Left ventricle myocardium inferior (tissue), 1 donor: ENCODE measurements around the gene NKD1. TPM values are rescaled to one million over a fixed set of nuclear protein-coding genes. Genes with fewer than 3 reads are reported as not detected.

Source experiments
- DNase-seq: peaks from one replicate; pipeline ENCODE4 v3.0.0-alpha.2; 2020
- H3K27ac ChIP-seq: fragments of 200-600 bp; replicated peaks from 2 replicates; pipeline ENCODE4 v1.8.0; 2021
- H3K27me3 ChIP-seq: fragments of 200-600 bp; 2 replicates; pipeline ENCODE4 v1.8.0; 2021; ENCODE audit warnings: low read depth
- H3K36me3 ChIP-seq: fragments of 200-600 bp; 2 replicates; pipeline ENCODE4 v1.8.0; 2021
- H3K4me1 ChIP-seq: fragments of 200-600 bp; 2 replicates; pipeline ENCODE4 v1.8.0; 2021
- H3K4me3 ChIP-seq: fragments of 200-600 bp; 2 replicates; pipeline ENCODE4 v1.8.0; 2021; ENCODE audit warnings: mild to moderate bottlenecking, moderate library complexity
- H3K9me3 ChIP-seq: fragments of 200-600 bp; replicated peaks from 2 replicates; pipeline ENCODE4 v1.8.0; 2021
- intact Hi-C: fragments of 100-400 bp; cut with micrococcal nuclease; formaldehyde crosslinking; loops from one replicate; pipeline ENCODE4 v1.11.0; 2022
- total RNA-seq: library from RNA; stranded (reverse); fragmentation: NEBNext Ultra II Directional; extraction: Animal tissue kit (Norgen Biotek cat#: 25700); gene quantifications from one replicate; pipeline ENCODE4 v1.2.1, GENCODE V29; 2021
- TF ChIP-seq, protein P1 (sequence below): fragments of 200-600 bp; IDR thresholded peaks from 2 replicates; pipeline ENCODE4 v1.8.0; 2021; ENCODE audit warnings: antibody characterized with exemption, mild to moderate bottlenecking, borderline replicate concordance
- donor health status: DM: no; HTN: yes; CAD: no; lungs with severe emphysema.

NKD1 gene
- total RNA-seq, 1 donor from 2014 or later = 1.5 TPM

DNA sequence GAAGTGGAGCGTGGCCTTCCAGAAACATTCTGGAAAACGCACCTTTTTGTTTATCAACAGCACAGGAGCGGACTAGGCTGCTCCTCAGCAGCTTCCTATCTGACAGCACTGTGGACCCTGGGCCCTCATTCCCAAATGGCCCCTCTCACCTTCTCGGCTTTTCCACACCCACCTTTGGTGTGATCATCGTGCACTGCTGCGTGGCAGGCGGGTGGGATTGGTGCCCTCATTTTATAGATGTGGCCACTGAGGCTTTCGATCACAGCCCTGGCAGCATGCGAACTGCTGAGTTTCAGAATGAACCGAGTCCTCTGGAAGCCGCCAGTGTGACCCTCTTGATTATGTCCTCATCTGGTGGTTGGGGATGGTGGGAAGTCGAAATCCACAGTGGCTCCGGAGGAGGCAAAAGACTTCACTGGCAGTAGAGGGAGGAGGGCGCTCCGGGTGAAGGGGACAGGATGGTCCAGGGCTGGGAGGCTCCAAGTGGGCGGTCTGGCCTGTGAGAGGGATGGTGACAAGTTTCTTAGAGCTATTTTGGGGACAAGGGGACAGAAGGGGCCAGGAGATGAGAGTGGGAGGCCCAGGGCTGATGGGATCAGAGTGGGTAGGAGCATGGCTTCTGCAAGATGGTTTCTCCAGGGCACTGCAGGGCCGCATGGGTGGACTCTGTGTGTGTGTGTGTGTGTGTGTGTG is 49.5 kb downstream of the NKD1 start:
- peaks cover 28% of the 10 kb centered on the region for H3K4me1 ChIP-seq
- no peak overlapping the region for H3K4me3 ChIP-seq
- no peak for DNase-seq
- H3K36me3 ChIP-seq = no peaks in the 10 kb centered on the region
- intact Hi-C loops = no loop called here
- TF ChIP-seq, protein P1, sequence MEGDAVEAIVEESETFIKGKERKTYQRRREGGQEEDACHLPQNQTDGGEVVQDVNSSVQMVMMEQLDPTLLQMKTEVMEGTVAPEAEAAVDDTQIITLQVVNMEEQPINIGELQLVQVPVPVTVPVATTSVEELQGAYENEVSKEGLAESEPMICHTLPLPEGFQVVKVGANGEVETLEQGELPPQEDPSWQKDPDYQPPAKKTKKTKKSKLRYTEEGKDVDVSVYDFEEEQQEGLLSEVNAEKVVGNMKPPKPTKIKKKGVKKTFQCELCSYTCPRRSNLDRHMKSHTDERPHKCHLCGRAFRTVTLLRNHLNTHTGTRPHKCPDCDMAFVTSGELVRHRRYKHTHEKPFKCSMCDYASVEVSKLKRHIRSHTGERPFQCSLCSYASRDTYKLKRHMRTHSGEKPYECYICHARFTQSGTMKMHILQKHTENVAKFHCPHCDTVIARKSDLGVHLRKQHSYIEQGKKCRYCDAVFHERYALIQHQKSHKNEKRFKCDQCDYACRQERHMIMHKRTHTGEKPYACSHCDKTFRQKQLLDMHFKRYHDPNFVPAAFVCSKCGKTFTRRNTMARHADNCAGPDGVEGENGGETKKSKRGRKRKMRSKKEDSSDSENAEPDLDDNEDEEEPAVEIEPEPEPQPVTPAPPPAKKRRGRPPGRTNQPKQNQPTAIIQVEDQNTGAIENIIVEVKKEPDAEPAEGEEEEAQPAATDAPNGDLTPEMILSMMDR = no peak
- H3K27me3 ChIP-seq = no peaks in the 10 kb centered on the region
- no peak overlapping the region for H3K27ac ChIP-seq
- no peaks in the 10 kb centered on the region for H3K9me3 ChIP-seq

GRCh38 chr16:50598256-50598894 is 50.2 kb downstream of the NKD1 start:
- TF ChIP-seq, protein P1 = no peak
- Histone ChIP-seq H3K27me3 (no peaks in the 10 kb centered on the region), H3K9me3 (no peaks in the 10 kb centered on the region), H3K4me1 (peaks cover 30% of the 10 kb centered on the region), H3K4me3 (no peak overlapping the region), H3K27ac (no peak overlapping the region), H3K36me3 (no peaks in the 10 kb centered on the region)
- intact Hi-C loops = no loop called here
- DNase-seq = peak; percentile 82

GRCh38 chr16:50598936-50599361 is 50.8 kb downstream of the NKD1 start:
- Histone ChIP-seq H3K27ac (no peak overlapping the region), H3K36me3 (no peaks in the 10 kb centered on the region), H3K27me3 (no peaks in the 10 kb centered on the region), H3K9me3 (no peaks in the 10 kb centered on the region), H3K4me1 (peaks cover 36% of the 10 kb centered on the region), H3K4me3 (no peak overlapping the region)
- intact Hi-C loops = no loop called here
- no peak for DNase-seq
- TF ChIP-seq, protein P1 = no peak

DNA sequence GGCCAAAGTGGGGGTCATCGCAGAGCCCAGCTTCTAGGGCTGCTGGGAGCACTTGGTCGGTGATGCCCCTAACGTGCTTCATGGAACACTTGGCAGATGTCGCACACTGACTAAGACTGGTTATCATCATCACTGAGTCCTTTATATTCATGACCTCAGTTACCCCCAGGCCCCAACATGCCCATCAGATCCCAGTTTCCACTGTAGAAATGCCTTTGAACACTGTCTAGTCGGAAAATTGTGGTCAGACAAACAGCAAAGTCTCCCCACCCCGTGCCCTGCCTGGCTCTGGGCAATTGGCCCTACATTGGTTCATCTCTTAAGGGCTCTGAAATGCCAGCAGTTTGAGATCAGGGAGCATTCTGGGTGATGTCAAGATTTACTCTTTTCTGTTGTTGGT is 51.3 kb downstream of the NKD1 start:
- intact Hi-C loops = no loop called here

GRCh38 chr16:50600582-50601283 is 52.5 kb downstream of the NKD1 start:
- no peaks in the 10 kb centered on the region for H3K27me3 ChIP-seq
- no peak for DNase-seq
- H3K36me3 ChIP-seq = no peaks in the 10 kb centered on the region
- intact Hi-C loops = no loop called here
- H3K27ac ChIP-seq = no peak overlapping the region
- peaks cover 36% of the 10 kb centered on the region for H3K4me1 ChIP-seq
- TF ChIP-seq, protein P1 = no peak
- H3K9me3 ChIP-seq = no peaks in the 10 kb centered on the region
- no peak overlapping the region for H3K4me3 ChIP-seq

More for the DNA sequence above, 51.3 kb downstream of the NKD1 start:
- TF ChIP-seq, protein P1 = no peak
- no peaks in the 10 kb centered on the region for H3K36me3 ChIP-seq
- H3K9me3 ChIP-seq = no peaks in the 10 kb centered on the region
- peaks cover 36% of the 10 kb centered on the region for H3K4me1 ChIP-seq
- H3K27me3 ChIP-seq = no peaks in the 10 kb centered on the region
- DNase-seq = no peak
- no peak overlapping the region for H3K4me3 ChIP-seq
- H3K27ac ChIP-seq = no peak overlapping the region
